Liver (tissue), 9 donors: ENCODE results near the gene SNAI1. TPM values are rescaled to one million over a fixed set of nuclear protein-coding genes. Genes with fewer than 3 reads are reported as not detected.
A peak's percentile ranks its signal among the peaks of the same experiment; 100 is the strongest.

ENCODE experiments used
- DNase-seq: peaks from one replicate; pipeline ENCODE4 v3.0.0-alpha.2; 2017; ENCODE audit warnings: low spot score
- H3K27ac ChIP-seq, 2 donors: one replicate each; pipeline ENCODE4 v1.7.0; 2013; ENCODE audit warnings: inconsistent platforms in 2 of 2, low read length in 2 of 2, control low read depth in 1 of 2, low read depth in 1 of 2, mild to moderate bottlenecking in 1 of 2
- H3K27me3 ChIP-seq, 4 donors: one replicate each; pipeline versions ENCODE4 v1.6.1 to v1.7.0; 2013; ENCODE audit warnings: low read length in 3 of 4, inconsistent platforms in 1 of 4, mild to moderate bottlenecking in 1 of 4, moderate library complexity in 1 of 4; ENCODE audit not compliant: control insufficient read depth in 4 of 4, insufficient read depth in 4 of 4
- H3K36me3 ChIP-seq, 4 donors: one replicate each; pipeline versions ENCODE4 v1.6.1 to v1.7.0; 2013; ENCODE audit warnings: low read length in 3 of 4, mild to moderate bottlenecking in 3 of 4, low read depth in 1 of 4, moderate library complexity in 1 of 4; ENCODE audit not compliant: control insufficient read depth in 4 of 4, insufficient read depth in 3 of 4
- H3K4me1 ChIP-seq, 4 donors: one replicate each; pipeline versions ENCODE4 v1.6.1 to v1.7.0; 2013; ENCODE audit warnings: low read length in 3 of 4, mild to moderate bottlenecking in 3 of 4, moderate library complexity in 1 of 4; ENCODE audit not compliant: control insufficient read depth in 4 of 4, insufficient read depth in 4 of 4
- H3K4me3 ChIP-seq, 3 donors: one replicate each; pipeline versions ENCODE4 v1.6.1 to v1.7.0; 2013; ENCODE audit warnings: low read length in 3 of 3, control low read depth in 1 of 3, low read depth in 1 of 3, mild to moderate bottlenecking in 1 of 3
- H3K9ac ChIP-seq, 2 donors: one replicate each; pipeline ENCODE4 v1.7.0; 2013; ENCODE audit warnings: low read length in 2 of 2, mild to moderate bottlenecking in 2 of 2, moderate library complexity in 2 of 2, control low read depth in 1 of 2, low read depth in 1 of 2
- H3K9me3 ChIP-seq, 4 donors: one replicate each; pipeline versions ENCODE4 v1.6.1 to v1.7.0; 2013; ENCODE audit warnings: low read length in 3 of 4; ENCODE audit not compliant: control insufficient read depth in 4 of 4
- EGR1 ChIP-seq, 2 donors: IDR thresholded peaks; 2 replicates each; pipeline ENCODE4 v1.6.1; 2016 to 2018; ENCODE audit warnings: antibody characterized with exemption in 2 of 2, low read depth in 2 of 2
- FOXA1 ChIP-seq: IDR thresholded peaks from 2 replicates; pipeline ENCODE4 v1.6.1; 2016; ENCODE audit warnings: antibody characterized with exemption
- FOXA2 ChIP-seq: IDR thresholded peaks from 2 replicates; pipeline ENCODE4 v1.6.1; 2016; ENCODE audit warnings: antibody characterized with exemption
- GABPA ChIP-seq, 2 donors: IDR thresholded peaks in 1 of 2; conservative IDR thresholded peaks in 1 of 2; 2 replicates each; pipeline ENCODE4 v1.6.1; 2016; ENCODE audit warnings: antibody characterized with exemption in 2 of 2, mild to moderate bottlenecking in 1 of 2, moderate library complexity in 1 of 2
- HNF4A ChIP-seq, 2 donors: conservative IDR thresholded peaks; 2 replicates each; pipeline ENCODE4 v1.6.1; 2016; ENCODE audit warnings: antibody characterized with exemption in 2 of 2, mild to moderate bottlenecking in 2 of 2
- HNF4G ChIP-seq: IDR thresholded peaks from 2 replicates; pipeline ENCODE4 v1.6.1; 2016; ENCODE audit warnings: antibody characterized with exemption
- JUND ChIP-seq, 2 donors: IDR thresholded peaks; 2 replicates each; pipeline ENCODE4 v1.6.1; 2016; ENCODE audit warnings: antibody characterized with exemption in 2 of 2
- NR2F2 ChIP-seq: IDR thresholded peaks from 2 replicates; pipeline ENCODE4 v1.6.1; 2016; ENCODE audit warnings: antibody characterized with exemption
- RAD21 ChIP-seq, 2 donors: IDR thresholded peaks; 2 replicates each; pipeline ENCODE4 v1.6.1; 2016; ENCODE audit warnings: antibody characterized with exemption in 2 of 2, mild to moderate bottlenecking in 2 of 2
- RXRA ChIP-seq, 2 donors: IDR thresholded peaks; 2 replicates each; pipeline ENCODE4 v1.6.1; 2017 to 2018; ENCODE audit warnings: antibody characterized with exemption in 2 of 2, mild to moderate bottlenecking in 1 of 2
- SP1 ChIP-seq: IDR thresholded peaks from 2 replicates; pipeline ENCODE4 v1.6.1; 2018; ENCODE audit warnings: antibody characterized with exemption, mild to moderate bottlenecking
- TAF1 ChIP-seq: conservative IDR thresholded peaks from 2 replicates; pipeline ENCODE4 v1.6.1; 2016; ENCODE audit warnings: antibody characterized with exemption, mild to moderate bottlenecking
- WGBS: extraction: QIAGEN DNeasy Blood & Tissue Kit; methylation state at CpG from one replicate; pipeline ENCODE4 v1.1.7; 2013; 5-methylcytosine and 5-hydroxymethylcytosine counted together
- polyA plus RNA-seq, 2 donors: library from polyadenylated mRNA; stranded (reverse) in 1 of 2; unstranded in 1 of 2; fragments of 200-250 nt in 1 of 2; fragments of >200 nt in 1 of 2; fragmentation: Nextera tagmentation in 1 of 2; extraction: Ambion mirVana in 1 of 2; gene quantifications; one replicate each; pipeline versions ENCODE4 v1.2.1 to v1.2.3, GENCODE V29; 2013 to 2015
- total RNA-seq, 2 donors: library from RNA; depleted of rRNA; stranded (reverse); fragments of >200 nt; gene quantifications; one replicate each; pipeline ENCODE4 v1.2.3, GENCODE V29; 2014
- TF ChIP-seq, protein P1 (sequence below): IDR thresholded peaks from 2 replicates; pipeline ENCODE4 v1.6.1; 2016; ENCODE audit warnings: antibody characterized with exemption
- TF ChIP-seq, protein P2 (sequence below): IDR thresholded peaks from 2 replicates; pipeline ENCODE4 v1.6.1; 2016; ENCODE audit warnings: antibody characterized with exemption
- TF ChIP-seq, protein P3 (sequence below): IDR thresholded peaks from 2 replicates; pipeline ENCODE4 v1.6.1; 2016; ENCODE audit warnings: antibody characterized with exemption, mild to moderate bottlenecking
- TF ChIP-seq, protein P4 (sequence below): IDR thresholded peaks from 2 replicates; pipeline ENCODE4 v1.6.1; 2016; ENCODE audit warnings: antibody characterized with exemption
- TF ChIP-seq, protein P5 (sequence below): fragments of 150-350 bp; IDR thresholded peaks from 2 replicates; pipeline ENCODE4 v1.5.1; 2017; ENCODE audit warnings: improper control_type of control experiment, low read depth, low read length; ENCODE audit not compliant: missing input control
- donor health status: healthy.
- donor health status: healthy.
- donor health status: healthy.
- donor health status: healthy.
- donor health status: healthy.

SNAI1 gene
- total and polyA plus RNA-seq, 4 donors = 0.28 to 3.4 (median 0.60) TPM

DNA sequence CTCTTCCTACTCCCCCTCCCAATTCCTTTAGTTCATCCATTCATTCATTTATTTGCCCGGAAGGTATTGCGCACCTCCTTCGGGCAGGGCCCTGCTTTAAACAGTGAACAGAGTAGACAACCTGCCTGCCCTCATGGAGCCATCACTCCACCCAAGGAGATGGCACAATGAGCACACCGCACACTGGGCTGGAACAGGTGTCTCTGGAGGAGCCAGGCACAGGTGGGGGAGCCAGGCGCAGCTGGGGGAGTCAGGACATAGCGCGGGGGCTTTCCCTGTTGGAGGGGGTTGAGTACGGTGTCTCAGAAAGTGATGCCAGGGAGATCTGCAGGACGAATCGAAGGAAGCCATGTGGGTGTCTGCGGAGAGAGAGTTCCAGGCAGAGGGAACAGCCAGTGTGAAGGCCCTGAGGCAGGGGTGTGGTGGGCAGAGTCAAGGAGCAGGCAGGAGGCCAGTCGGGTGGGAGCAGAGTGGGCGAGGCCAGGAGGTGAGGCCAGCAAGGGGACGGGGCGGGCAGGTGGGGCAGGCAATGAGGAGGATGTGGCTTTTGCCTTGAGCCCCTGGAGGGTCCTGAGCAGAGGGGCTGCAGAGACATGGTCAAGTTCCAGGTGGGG, 46.4 kb downstream of the SNAI1 start:
- H3K9me3 ChIP-seq = no peaks in the 10 kb centered on the region
- H3K27me3 ChIP-seq = no peaks in the 10 kb centered on the region
- peak overlapping the region; percentile 23 to 62 for H3K27ac ChIP-seq
- no peak overlapping the region for H3K4me3 ChIP-seq
- WGBS = 97% methylated on average over 15 of the region's 15 CpGs
- no peak for DNase-seq
- H3K4me1 ChIP-seq = peaks cover 2 to 12% (median 5%) of the 10 kb centered on the region in 4 donors
- no peak for TF ChIP-seq RAD21 (IDR thresholded peaks at IDR 0.05)
- no peak for TF ChIP-seq FOXA2
- no peak for TF ChIP-seq NR2F2
- TF ChIP-seq FOXA1 = no peak
- no peak for TF ChIP-seq JUND (IDR thresholded peaks at IDR 0.05)
- TF ChIP-seq, protein P1, sequence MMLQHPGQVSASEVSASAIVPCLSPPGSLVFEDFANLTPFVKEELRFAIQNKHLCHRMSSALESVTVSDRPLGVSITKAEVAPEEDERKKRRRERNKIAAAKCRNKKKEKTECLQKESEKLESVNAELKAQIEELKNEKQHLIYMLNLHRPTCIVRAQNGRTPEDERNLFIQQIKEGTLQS = no peak
- no peak for TF ChIP-seq TAF1
- TF ChIP-seq, protein P2, sequence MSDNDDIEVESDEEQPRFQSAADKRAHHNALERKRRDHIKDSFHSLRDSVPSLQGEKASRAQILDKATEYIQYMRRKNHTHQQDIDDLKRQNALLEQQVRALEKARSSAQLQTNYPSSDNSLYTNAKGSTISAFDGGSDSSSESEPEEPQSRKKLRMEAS = no peak
- no peak for TF ChIP-seq EGR1 (IDR thresholded peaks at IDR 0.05; ENCODE audit: low read depth in 2 of 2)
- no peak for TF ChIP-seq HNF4G
- no peak for TF ChIP-seq SP1
- TF ChIP-seq, protein P3, sequence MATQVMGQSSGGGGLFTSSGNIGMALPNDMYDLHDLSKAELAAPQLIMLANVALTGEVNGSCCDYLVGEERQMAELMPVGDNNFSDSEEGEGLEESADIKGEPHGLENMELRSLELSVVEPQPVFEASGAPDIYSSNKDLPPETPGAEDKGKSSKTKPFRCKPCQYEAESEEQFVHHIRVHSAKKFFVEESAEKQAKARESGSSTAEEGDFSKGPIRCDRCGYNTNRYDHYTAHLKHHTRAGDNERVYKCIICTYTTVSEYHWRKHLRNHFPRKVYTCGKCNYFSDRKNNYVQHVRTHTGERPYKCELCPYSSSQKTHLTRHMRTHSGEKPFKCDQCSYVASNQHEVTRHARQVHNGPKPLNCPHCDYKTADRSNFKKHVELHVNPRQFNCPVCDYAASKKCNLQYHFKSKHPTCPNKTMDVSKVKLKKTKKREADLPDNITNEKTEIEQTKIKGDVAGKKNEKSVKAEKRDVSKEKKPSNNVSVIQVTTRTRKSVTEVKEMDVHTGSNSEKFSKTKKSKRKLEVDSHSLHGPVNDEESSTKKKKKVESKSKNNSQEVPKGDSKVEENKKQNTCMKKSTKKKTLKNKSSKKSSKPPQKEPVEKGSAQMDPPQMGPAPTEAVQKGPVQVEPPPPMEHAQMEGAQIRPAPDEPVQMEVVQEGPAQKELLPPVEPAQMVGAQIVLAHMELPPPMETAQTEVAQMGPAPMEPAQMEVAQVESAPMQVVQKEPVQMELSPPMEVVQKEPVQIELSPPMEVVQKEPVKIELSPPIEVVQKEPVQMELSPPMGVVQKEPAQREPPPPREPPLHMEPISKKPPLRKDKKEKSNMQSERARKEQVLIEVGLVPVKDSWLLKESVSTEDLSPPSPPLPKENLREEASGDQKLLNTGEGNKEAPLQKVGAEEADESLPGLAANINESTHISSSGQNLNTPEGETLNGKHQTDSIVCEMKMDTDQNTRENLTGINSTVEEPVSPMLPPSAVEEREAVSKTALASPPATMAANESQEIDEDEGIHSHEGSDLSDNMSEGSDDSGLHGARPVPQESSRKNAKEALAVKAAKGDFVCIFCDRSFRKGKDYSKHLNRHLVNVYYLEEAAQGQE = no peak
- TF ChIP-seq RXRA (IDR thresholded peaks at IDR 0.05) = no peak
- no peaks in the 10 kb centered on the region for H3K36me3 ChIP-seq
- H3K9ac ChIP-seq = no peak overlapping the region

DNA sequence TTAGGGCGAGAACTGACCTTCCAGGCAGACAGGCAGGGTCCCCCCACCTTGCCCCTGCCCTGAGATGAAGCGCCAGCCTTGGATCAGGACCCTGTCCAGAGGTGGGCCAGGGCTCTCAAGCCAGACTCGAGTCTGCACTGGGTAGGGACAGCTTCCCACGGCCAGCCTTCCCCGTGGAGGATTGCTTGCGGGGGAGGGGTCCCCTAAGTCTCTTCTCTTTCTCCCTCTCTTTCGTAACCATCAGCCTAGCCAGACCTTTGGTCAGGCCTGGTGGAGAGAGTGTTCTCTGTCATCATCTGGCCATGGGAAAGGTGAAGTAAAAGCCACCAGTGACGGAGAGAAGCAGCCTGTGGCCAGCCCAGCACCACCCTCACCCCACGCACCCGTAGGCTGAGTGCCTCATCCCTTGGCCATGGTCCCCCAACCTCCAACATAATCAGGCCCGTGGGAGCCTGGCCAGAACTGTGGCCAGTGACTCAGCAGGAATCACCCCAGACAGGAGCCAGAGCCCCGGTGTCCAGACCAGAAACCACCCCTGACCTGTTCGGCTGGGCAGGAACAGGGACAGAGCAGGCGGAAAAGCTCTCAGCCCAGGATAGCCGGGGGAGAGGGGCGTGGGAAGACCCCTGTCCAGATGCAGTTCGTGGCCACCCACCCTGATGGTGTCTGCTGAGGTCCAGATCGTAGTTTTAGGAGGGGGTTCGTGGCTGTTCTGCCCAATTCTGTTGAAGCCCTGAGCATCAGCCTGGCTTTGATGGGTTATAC, 47.1 kb downstream of the SNAI1 start:
- Histone ChIP-seq H3K4me3 (no peak overlapping the region), H3K4me1 (peaks cover 2 to 12% (median 5%) of the 10 kb centered on the region in 4 donors), H3K27me3 (no peaks in the 10 kb centered on the region), H3K9me3 (no peaks in the 10 kb centered on the region), H3K36me3 (no peaks in the 10 kb centered on the region), H3K27ac (peak overlapping the region; percentile 23 to 78), H3K9ac (no peak overlapping the region)
- DNase-seq = no peak
- 55% methylated on average over 19 of the region's 19 CpGs for WGBS
- TF ChIP-seq TAF1 (no peak), HNF4A (conservative IDR thresholded peaks at IDR 0.05) (peak; percentile 74 to 76), GABPA (IDR thresholded peaks at IDR 0.05 in 1 of 2, conservative IDR thresholded peaks at IDR 0.05 in 1 of 2) (no peak), NR2F2 (peak; percentile 51), RAD21 (IDR thresholded peaks at IDR 0.05) (no peak), JUND (IDR thresholded peaks at IDR 0.05) (peak in 1 of 2 donors; percentile 30), SP1 (peak; percentile 75), FOXA1 (peak; percentile 15), FOXA2 (no peak), EGR1 (IDR thresholded peaks at IDR 0.05; ENCODE audit: low read depth in 2 of 2) (no peak)
- TF ChIP-seq, protein P4, sequence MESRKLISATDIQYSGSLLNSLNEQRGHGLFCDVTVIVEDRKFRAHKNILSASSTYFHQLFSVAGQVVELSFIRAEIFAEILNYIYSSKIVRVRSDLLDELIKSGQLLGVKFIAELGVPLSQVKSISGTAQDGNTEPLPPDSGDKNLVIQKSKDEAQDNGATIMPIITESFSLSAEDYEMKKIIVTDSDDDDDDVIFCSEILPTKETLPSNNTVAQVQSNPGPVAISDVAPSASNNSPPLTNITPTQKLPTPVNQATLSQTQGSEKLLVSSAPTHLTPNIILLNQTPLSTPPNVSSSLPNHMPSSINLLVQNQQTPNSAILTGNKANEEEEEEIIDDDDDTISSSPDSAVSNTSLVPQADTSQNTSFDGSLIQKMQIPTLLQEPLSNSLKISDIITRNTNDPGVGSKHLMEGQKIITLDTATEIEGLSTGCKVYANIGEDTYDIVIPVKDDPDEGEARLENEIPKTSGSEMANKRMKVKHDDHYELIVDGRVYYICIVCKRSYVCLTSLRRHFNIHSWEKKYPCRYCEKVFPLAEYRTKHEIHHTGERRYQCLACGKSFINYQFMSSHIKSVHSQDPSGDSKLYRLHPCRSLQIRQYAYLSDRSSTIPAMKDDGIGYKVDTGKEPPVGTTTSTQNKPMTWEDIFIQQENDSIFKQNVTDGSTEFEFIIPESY = no peak
- TF ChIP-seq, protein P2 = no peak
- TF ChIP-seq, protein P5, sequence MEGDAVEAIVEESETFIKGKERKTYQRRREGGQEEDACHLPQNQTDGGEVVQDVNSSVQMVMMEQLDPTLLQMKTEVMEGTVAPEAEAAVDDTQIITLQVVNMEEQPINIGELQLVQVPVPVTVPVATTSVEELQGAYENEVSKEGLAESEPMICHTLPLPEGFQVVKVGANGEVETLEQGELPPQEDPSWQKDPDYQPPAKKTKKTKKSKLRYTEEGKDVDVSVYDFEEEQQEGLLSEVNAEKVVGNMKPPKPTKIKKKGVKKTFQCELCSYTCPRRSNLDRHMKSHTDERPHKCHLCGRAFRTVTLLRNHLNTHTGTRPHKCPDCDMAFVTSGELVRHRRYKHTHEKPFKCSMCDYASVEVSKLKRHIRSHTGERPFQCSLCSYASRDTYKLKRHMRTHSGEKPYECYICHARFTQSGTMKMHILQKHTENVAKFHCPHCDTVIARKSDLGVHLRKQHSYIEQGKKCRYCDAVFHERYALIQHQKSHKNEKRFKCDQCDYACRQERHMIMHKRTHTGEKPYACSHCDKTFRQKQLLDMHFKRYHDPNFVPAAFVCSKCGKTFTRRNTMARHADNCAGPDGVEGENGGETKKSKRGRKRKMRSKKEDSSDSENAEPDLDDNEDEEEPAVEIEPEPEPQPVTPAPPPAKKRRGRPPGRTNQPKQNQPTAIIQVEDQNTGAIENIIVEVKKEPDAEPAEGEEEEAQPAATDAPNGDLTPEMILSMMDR = no peak
- TF ChIP-seq, protein P3 = no peak
- TF ChIP-seq, protein P1 = peak; percentile 60
